Rectal smooth muscle tissue (tissue), 1 donor: Measurements from ENCODE around the gene KRT13.

ENCODE experiments used
- H3K27ac ChIP-seq: one replicate; pipeline ENCODE4 v1.7.0; 2013; ENCODE audit warnings: low read depth, low read length, inconsistent platforms
- H3K27me3 ChIP-seq: one replicate; pipeline ENCODE4 v1.7.0; 2013; ENCODE audit warnings: low read length; ENCODE audit not compliant: control insufficient read depth, insufficient read depth
- H3K36me3 ChIP-seq: one replicate; pipeline ENCODE4 v1.7.0; 2013; ENCODE audit warnings: low read length; ENCODE audit not compliant: control insufficient read depth, insufficient read depth
- H3K4me1 ChIP-seq: one replicate; pipeline ENCODE4 v1.7.0; 2013; ENCODE audit warnings: low read length; ENCODE audit not compliant: control insufficient read depth, insufficient read depth
- H3K4me3 ChIP-seq: one replicate; pipeline ENCODE4 v1.7.0; 2013; ENCODE audit warnings: low read length
- H3K9ac ChIP-seq: one replicate; pipeline ENCODE4 v1.7.0; 2013; ENCODE audit warnings: low read length

The KRT13 gene

DNA sequence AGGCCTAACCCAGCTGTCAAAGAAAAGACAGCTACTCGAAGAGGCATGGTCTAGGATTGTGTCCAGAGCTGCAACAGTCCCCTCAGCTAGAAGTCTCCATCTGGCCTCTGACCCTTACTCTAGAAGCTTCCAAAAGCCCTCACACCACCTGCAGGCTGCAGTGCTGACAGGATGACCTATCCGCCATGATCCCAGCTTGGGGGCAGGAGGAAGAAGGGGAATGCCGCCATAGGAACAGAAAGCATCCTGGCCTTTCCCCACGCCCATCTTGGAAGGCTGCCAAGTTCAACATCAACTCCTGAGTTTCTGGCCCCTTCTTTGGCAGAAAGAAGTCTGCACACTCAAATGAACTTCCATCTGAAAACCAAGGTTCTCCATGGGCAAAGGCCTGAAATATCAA is 12.6 kb downstream of the KRT13 start:
- Histone ChIP-seq H3K4me3 (no peak overlapping the region), H3K27ac (no peak overlapping the region), H3K4me1 (no peaks in the 10 kb centered on the region), H3K9ac (no peak overlapping the region), H3K27me3 (no peaks in the 10 kb centered on the region), H3K36me3 (no peaks in the 10 kb centered on the region)

DNA sequence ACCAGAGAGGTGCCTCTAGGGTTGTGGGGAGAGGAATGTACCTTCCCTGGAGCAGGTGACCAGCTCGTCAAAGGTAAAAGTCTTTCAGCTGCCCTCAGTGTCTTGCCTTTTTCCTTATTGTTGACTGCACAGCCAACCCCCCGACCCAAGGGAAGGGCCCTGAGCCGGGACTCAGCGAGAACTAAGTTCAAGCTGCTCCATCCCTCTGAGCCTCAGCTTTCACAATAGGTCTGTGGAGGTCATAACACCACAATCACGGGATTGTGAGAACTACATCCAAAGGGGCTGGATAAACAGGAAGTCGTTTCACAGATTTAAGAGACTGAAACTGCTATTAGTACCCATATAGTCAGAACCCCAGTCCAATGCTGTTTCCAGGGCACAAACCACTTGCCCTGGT is 13.1 kb downstream of the KRT13 start:
- Histone ChIP-seq H3K27ac (no peak overlapping the region), H3K4me1 (no peaks in the 10 kb centered on the region), H3K4me3 (no peak overlapping the region), H3K9ac (no peak overlapping the region), H3K27me3 (no peaks in the 10 kb centered on the region), H3K36me3 (no peaks in the 10 kb centered on the region)

DNA sequence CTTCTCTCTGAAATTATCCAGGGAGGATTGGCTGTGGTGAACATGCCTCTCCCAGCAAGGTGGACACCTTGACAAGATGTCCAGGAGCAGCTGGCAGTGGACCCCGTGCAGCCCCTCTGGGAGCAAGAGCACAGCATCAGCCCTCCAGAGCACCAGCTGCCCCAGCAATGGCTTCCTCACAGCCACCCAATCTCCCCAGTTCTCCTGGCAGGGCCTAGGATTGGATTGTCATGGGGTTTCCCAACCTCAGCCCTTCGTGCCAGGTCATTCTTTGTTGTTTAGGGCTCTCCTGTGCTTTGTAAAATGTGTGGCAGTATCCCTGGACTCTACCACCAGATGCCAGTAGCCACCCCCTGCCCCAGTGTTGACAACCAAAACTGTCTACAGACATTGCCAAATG is 13.9 kb downstream of the KRT13 start:
- Histone ChIP-seq H3K27ac (no peak overlapping the region), H3K4me3 (no peak overlapping the region)

DNA sequence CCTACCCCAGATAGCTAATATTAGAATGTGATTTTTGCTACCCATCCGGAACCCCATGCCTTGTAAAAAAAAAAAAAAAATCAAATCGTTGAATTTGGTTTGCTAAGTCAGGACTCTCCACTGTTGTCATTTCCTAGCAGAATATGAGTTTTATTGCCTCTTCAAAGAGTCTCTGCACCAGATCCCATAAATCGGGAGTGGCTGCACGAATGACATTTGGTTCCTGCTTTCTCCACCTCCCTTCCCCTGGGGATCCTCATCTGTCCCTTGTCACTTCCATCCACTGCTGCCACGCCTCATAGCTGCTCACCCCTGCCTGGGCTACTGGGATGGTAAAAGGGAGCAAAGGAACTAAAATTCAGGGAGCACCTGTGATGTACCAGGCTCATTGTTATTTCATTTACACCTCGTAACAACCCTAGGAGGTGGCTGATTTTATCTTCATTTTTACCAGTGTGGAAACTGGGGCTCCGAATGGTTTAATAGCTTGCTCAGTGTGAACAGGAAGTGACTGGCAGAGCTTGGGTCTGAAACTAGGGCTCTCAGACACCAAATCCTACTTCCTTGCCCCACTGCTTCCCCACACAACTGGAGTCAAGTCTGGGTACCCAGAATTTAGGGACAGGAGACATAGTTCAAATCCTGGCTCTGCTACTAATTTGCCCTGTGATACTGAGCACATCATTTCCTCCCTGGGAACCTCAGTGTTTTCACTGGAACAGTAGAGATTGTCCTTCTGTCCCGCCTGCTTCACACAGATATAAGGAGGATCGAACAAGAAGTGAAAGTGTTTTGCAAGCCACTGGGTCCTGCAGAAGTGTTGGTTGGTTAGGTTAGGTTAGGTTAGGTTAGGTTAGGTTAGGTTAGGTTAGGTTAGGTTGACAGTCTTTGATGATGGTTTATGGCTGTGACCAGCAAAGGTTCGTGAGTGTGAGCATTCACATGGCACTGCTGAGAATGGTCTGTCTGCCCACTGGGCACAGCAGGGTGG is 15.1 kb downstream of the KRT13 start:
- H3K4me3 ChIP-seq: no peak overlapping the region
- H3K27ac ChIP-seq: no peak overlapping the region
- no peaks in the 10 kb centered on the region for H3K36me3 ChIP-seq
- no peak overlapping the region for H3K9ac ChIP-seq
- H3K27me3 ChIP-seq: no peaks in the 10 kb centered on the region
- H3K4me1 ChIP-seq: no peaks in the 10 kb centered on the region

More for the DNA sequence above, 13.9 kb downstream of the KRT13 start:
- H3K36me3 ChIP-seq: no peaks in the 10 kb centered on the region
- no peaks in the 10 kb centered on the region for H3K4me1 ChIP-seq
- H3K27me3 ChIP-seq: no peaks in the 10 kb centered on the region
- H3K9ac ChIP-seq: no peak overlapping the region

DNA sequence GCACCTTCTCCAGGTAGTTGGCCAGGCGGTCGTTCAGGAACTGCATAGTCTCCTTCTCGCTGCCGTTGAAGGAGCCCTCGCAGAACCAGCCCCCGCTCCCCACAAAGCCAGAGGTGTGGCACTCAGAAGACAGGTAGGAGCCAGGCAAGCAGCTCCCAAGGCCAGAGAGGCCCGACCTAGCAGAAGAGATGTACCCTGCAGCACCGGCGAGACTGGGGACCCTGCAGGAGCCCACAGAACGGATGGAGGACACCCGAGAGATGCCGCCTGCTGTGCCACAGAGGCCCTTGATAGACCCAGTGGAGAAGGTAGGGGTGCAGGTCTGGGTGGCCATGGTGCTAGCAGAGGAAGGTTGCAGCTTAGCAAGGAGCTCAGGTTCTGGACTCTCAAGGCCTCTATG is 15.9 kb downstream of the KRT13 start, which contains the start of gene KRT36:
Gene KRT36, minus strand, starts transcription at position 380 of the 400 bp plus-strand sequence. Its CDS starts 46 bp downstream, at position 334.
- Histone ChIP-seq H3K9ac (no peak within 1 kb of the TSS), H3K4me3 (no peak within 1 kb of the TSS), H3K4me1 (no peaks in the 10 kb centered on the region), H3K27me3 (no peaks in the 10 kb centered on the region), H3K27ac (no peak within 1 kb of the TSS), H3K36me3 (no peaks in the 10 kb centered on the region)

DNA sequence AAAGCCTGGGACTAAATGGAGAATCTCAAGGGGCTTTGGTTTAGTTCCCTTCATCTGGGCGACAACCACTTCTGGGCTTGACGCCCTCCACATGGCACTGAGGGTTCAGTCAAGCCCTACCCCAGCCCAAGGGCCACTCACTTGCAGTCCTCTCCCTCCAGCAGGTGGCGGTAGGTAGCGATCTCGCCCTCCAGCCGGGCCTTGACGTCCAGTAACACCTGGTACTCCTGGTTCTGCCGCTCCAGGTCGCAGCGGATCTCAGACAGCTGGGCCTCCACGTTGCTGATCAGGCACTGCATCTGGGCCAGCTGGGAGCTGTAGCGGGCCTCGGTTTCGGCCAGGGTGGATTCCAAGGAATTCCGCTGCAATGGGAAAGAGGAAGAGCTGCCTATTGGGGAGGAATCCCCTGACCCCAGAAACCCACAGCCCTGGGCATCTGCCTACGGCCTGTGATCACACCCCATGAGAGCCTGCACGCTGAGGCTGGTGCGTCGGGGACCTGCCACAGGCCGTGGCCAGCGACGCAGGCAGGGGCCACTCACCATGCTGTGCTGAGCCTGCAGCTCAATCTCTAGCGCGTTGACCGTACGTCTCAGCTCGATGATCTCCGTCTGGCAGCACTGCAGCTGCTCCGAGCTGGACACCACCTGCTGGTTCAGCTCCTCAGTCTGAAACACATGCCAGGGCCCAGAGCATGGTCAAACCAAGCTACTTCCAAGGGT is 18.4 kb downstream of the KRT13 start:
- no peak overlapping the region for H3K27ac ChIP-seq
- H3K36me3 ChIP-seq: no peaks in the 10 kb centered on the region
- H3K4me3 ChIP-seq: no peak overlapping the region
- H3K4me1 ChIP-seq: no peaks in the 10 kb centered on the region
- H3K9ac ChIP-seq: no peak overlapping the region
- H3K27me3 ChIP-seq: no peaks in the 10 kb centered on the region

DNA sequence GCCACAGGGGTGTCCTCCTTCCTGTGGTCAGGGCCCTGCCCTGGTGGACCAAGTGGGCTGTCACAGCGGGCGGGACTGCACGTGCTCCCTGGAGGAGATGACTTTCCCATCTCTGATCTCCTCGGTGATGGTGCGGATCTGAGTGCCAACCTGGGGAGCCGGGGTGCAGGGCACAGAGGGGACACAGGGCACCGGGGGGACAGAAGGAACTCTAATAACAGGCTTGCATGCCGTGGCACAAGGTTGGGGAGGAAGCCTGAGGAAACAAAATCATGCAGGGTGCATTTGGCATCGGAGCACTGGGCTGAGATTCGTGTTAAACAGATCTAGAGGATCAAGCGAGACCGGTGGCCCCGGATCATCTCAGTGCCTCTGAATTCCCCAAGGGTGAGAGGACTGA is 19.1 kb downstream of the KRT13 start:
- Histone ChIP-seq H3K36me3 (no peaks in the 10 kb centered on the region), H3K9ac (no peak overlapping the region), H3K27me3 (no peaks in the 10 kb centered on the region), H3K4me3 (no peak overlapping the region), H3K4me1 (no peaks in the 10 kb centered on the region), H3K27ac (no peak overlapping the region)

DNA sequence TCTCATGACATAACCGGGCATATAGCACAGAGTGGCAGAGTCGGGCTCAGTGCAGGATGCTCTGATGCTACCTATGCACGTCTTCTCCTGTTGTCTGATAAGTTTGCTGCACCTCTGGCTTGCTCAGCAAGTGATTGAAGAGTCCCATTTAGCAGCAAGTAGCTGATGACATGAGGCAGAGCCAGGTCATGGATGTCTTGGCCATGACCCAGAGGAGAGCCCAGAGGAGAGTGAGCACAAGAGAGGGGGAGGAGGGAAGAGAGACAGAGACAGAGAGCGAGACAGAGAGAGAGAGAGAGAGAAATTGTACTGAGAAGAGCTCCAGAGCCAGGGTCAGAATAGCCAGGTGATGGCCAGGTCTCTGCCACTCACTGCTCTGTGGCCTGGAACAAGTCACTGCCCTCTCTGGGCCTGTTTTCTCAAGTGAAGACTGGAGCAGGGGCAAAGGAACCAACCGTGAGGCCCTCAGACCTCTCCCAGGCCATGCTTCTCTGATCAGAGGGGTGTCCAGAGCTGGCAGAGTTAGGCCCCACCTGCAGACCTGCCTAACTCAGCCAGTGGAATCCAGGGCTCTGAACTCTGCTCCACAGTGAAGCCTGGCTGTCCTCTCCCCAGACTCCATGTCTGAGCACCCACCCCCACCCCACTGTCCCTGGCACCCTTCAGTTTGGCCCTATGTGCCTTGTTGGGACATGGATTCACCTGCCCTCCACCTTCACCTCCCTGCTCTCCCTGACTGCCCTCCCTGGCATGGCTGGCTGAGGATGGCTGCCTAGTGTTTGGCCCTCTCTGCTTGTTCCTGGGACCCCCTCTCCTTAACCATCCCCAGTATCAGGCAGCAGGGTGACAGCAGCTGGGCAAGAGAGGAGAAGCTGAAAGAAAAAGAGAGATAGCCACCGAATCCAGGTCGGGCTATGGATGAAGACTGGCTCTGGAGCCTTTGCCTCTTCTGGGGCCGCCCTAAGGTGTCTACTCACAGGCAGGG is 20.2 kb downstream of the KRT13 start:
- Histone ChIP-seq H3K27ac (no peak overlapping the region), H3K36me3 (no peaks in the 10 kb centered on the region), H3K4me1 (no peaks in the 10 kb centered on the region), H3K4me3 (no peak overlapping the region), H3K9ac (no peak overlapping the region), H3K27me3 (no peaks in the 10 kb centered on the region)

DNA sequence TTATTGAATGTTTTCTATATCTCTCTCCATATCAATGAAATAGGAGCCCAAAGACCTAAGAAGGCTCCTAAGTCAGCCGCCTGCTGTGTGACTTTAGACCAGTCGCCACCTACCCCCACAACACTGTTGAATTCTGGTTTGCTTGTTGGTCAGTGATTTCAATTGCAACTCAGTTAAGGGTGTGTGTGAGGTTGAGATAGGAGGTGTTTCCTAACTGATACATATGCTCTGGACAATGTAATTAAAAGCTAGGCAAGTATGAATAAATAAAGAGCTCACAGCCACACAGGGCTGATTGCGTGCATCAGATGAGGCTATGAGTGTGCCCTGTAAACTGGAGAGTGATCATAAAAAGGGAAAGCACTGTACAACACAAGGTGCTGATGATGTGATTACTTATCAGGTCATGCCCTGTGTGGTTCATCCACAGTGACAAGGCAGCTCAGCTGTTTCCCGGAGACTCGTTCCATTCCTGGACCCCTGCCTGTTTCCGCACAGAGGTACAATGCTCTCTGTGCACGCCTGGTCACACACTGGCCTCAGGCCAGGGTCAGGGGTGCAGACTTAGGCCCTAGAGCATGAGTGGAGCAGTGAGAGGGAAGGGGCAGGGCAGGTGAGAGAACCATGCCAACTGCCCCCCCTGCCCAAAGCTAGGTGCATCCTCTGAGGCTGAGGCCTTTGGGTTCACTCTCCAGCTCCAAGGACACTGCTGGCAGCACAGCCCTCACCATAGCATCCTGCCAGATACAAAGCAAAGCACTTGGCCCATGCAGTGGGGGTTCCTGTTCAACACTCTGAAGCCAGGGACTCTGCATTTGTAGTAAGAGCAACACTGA is 21.2 kb downstream of the KRT13 start:
- H3K27ac ChIP-seq: no peak overlapping the region
- H3K4me3 ChIP-seq: no peak overlapping the region
- no peaks in the 10 kb centered on the region for H3K36me3 ChIP-seq
- no peaks in the 10 kb centered on the region for H3K27me3 ChIP-seq
- H3K4me1 ChIP-seq: no peaks in the 10 kb centered on the region
- no peak overlapping the region for H3K9ac ChIP-seq

DNA sequence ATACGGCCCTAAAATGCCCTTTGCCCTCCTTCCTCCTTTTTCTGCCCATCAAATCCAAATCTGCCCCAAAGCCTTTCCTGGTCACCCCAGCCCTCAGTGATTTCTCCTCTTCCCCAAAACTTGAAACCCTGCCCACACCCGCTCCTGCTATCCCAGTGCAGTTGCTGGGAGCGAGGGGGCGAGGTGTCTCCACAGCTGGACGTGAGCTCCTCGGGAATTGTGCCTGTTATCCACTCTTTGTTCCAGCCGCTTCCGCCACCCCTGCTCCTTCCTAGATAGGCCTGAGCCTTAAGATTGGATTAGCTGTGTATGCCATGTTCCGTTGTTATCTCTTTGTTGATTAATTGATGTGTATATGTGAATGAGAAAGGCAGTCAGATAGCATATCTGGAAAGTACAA is 21.9 kb downstream of the KRT13 start:
- no peak overlapping the region for H3K27ac ChIP-seq

DNA sequence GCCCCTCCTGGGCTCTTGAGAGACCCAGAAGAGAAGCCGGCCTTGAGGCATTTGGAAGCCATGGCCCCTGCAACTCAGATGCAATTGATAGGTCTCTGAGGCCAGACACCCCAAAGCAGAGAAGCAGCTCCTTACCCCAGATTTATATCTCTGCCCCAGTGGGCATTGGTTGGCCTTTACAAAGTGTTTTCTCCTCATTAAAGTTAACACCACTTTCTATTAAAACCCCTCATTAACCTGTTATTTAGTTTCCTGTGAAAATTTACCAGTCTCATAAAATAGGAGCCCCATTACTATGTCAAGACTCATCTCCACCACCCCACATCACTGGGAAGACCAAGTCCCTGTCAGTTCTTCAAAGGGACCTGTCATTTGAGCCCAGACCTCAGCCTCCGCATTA is 24.4 kb downstream of the KRT13 start, which contains the start of gene KRT35:
Gene KRT35, minus strand, starts transcription at position 116 of the 400 bp plus-strand sequence. Its CDS starts 54 bp downstream, at position 62.
- Histone ChIP-seq H3K27me3 (no peaks in the 10 kb centered on the region), H3K4me1 (no peaks in the 10 kb centered on the region), H3K27ac (no peak within 1 kb of the TSS), H3K36me3 (no peaks in the 10 kb centered on the region), H3K4me3 (no peak within 1 kb of the TSS), H3K9ac (no peak within 1 kb of the TSS)

More for the DNA sequence above, 21.9 kb downstream of the KRT13 start:
- H3K9ac ChIP-seq: no peak overlapping the region
- H3K4me3 ChIP-seq: no peak overlapping the region
- no peaks in the 10 kb centered on the region for H3K4me1 ChIP-seq
- no peaks in the 10 kb centered on the region for H3K36me3 ChIP-seq
- H3K27me3 ChIP-seq: no peaks in the 10 kb centered on the region
